K562 (cell line): ENCODE results near the gene S100A9. TPM values are rescaled to one million over a fixed set of nuclear protein-coding genes. Genes with fewer than 3 reads are reported as not detected.

Experiments
- CBX5 ChIP-seq: IDR thresholded peaks from 2 replicates; pipeline ENCODE4 v1.6.1; 2014; ENCODE audit warnings: low read depth, borderline replicate concordance
- CEBPG ChIP-seq, 3 experiments: fragments of 200-800 bp in 1 of 3; sonication (Bioruptor generic) in 1 of 3; sonication (generic) in 1 of 3; formaldehyde crosslinking in 1 of 3; IDR thresholded peaks in 2 of 3; conservative IDR thresholded peaks in 1 of 3; 2 replicates each; pipeline versions ENCODE4 v1.6.1 to v1.8.0; 2016 to 2022; ENCODE audit warnings: missing compliant biosample characterization in 2 of 3, missing genetic modification characterization in 2 of 3, mild to moderate bottlenecking in 1 of 3, missing genetic modification reagents in 1 of 3
- FOXM1 ChIP-seq, 2 experiments: fragments of 450-650 bp in 1 of 2; sonication (generic) in 1 of 2; formaldehyde crosslinking in 1 of 2; IDR thresholded peaks; 2 replicates each; pipeline versions ENCODE4 v1.6.1 to v1.9.0; 2017 to 2022; ENCODE audit warnings: low read depth in 2 of 2, mild to moderate bottlenecking in 2 of 2, missing genetic modification reagents in 1 of 2, moderate library complexity in 1 of 2
- GATAD2B ChIP-seq: fragments of 450-650 bp; IDR thresholded peaks from 2 replicates; pipeline ENCODE4 v1.6.1; 2017; ENCODE audit warnings: mild to moderate bottlenecking, borderline replicate concordance
- MEF2D ChIP-seq: conservative IDR thresholded peaks from 2 replicates; pipeline ENCODE4 v1.6.1; 2016; ENCODE audit warnings: low read depth, missing genetic modification characterization, missing compliant biosample characterization
- MTF1 ChIP-seq: fragments of 250-450 bp; sonication (Bioruptor Pico); IDR thresholded peaks from 2 replicates; pipeline ENCODE4 v1.9.0; 2021; ENCODE audit warnings: moderate library complexity, mild to moderate bottlenecking, inconsistent platforms, borderline replicate concordance
- NFIX ChIP-seq: fragments of 250-450 bp; sonication (Bioruptor Pico); IDR thresholded peaks from 2 replicates; pipeline ENCODE4 v1.4.0; 2020; ENCODE audit warnings: low read depth, mild to moderate bottlenecking, moderate library complexity
- POLR2AphosphoS5 ChIP-seq: IDR thresholded peaks from 2 replicates; pipeline ENCODE4 v1.6.1; 2011; ENCODE audit warnings: mild to moderate bottlenecking, low read depth, low read length, moderate library complexity; ENCODE audit not compliant: control insufficient read depth, insufficient read depth
- RFX7 ChIP-seq: fragments of 250-450 bp; sonication (Bioruptor Pico); IDR thresholded peaks from 2 replicates; pipeline ENCODE4 v1.5.1; 2021; ENCODE audit warnings: mild to moderate bottlenecking
- ZNF224 ChIP-seq: sonication (generic); formaldehyde crosslinking; IDR thresholded peaks from 2 replicates; pipeline ENCODE4 v1.8.0; 2022; ENCODE audit warnings: mild to moderate bottlenecking, missing genetic modification reagents
- ZNF695 ChIP-seq: fragments of 450-650 bp; formaldehyde crosslinking; IDR thresholded peaks from 2 replicates; pipeline ENCODE4 v1.4.0; 2020; ENCODE audit warnings: mild to moderate bottlenecking, moderate library complexity
- ZNF699 ChIP-seq: fragments of 250-450 bp; sonication (Bioruptor Pico); IDR thresholded peaks from 2 replicates; pipeline ENCODE4 v1.8.0; 2021; ENCODE audit warnings: mild to moderate bottlenecking, moderate library complexity; ENCODE audit not compliant: insufficient replicate concordance
- polyA plus RNA-seq, 8 experiments: library from polyadenylated mRNA; depleted of rRNA in 4 of 8; stranded (reverse) in 5 of 8; unstranded in 3 of 8; fragments of >200 nt; fragmentation: Nextera tagmentation in 2 of 8; fragmentation: Illumina TruSeq in 1 of 8; extraction: Ambion mirVana in 2 of 8; extraction: Trizol in 1 of 8; gene quantifications; 2 replicates each; pipeline versions ENCODE4 v1.2.1 to v1.2.3, GENCODE V29; 2011 to 2014; ENCODE audit warnings: inconsistent platforms in 1 of 8, missing spikeins in 1 of 8
- total RNA-seq, 7 experiments: library from RNA; depleted of rRNA in 6 of 7; stranded (reverse); fragments of >200 nt in 6 of 7; fragmentation: Illumina TruSeq in 2 of 7; extraction: Trizol in 2 of 7; gene quantifications; 2 replicates each; pipeline versions ENCODE4 v1.2.1 to v1.2.3, GENCODE V29; 2011 to 2021; ENCODE audit warnings: low replicate concordance in 1 of 7
- TF ChIP-seq, protein P1 (sequence below), 2 experiments: fragments of 450-650 bp; conservative IDR thresholded peaks; 2 replicates each; pipeline ENCODE4 v1.6.1; 2017; ENCODE audit warnings: mild to moderate bottlenecking in 2 of 2, moderate library complexity in 2 of 2
- TF ChIP-seq, protein P2 (sequence below): sonication (generic); formaldehyde crosslinking; IDR thresholded peaks from 2 replicates; pipeline ENCODE4 v1.8.0; 2022; ENCODE audit warnings: mild to moderate bottlenecking, missing genetic modification reagents
- TF ChIP-seq, protein P3 (sequence below): sonication (generic); formaldehyde crosslinking; IDR thresholded peaks from 2 replicates; pipeline ENCODE4 v1.8.1; 2023; ENCODE audit warnings: mild to moderate bottlenecking, missing genetic modification reagents, moderate library complexity
- TF ChIP-seq, protein P4 (sequence below): fragments of 250-450 bp; sonication (Bioruptor Pico); IDR thresholded peaks from 2 replicates; pipeline ENCODE4 v1.4.0; 2020; ENCODE audit warnings: mild to moderate bottlenecking

S100A9 gene
- total and polyA plus RNA-seq, 9 of the 15 experiments (the other 6 are each of a cell fraction or from before 2014, with no cell fraction given): 0.80 TPM; not detected in 8

DNA sequence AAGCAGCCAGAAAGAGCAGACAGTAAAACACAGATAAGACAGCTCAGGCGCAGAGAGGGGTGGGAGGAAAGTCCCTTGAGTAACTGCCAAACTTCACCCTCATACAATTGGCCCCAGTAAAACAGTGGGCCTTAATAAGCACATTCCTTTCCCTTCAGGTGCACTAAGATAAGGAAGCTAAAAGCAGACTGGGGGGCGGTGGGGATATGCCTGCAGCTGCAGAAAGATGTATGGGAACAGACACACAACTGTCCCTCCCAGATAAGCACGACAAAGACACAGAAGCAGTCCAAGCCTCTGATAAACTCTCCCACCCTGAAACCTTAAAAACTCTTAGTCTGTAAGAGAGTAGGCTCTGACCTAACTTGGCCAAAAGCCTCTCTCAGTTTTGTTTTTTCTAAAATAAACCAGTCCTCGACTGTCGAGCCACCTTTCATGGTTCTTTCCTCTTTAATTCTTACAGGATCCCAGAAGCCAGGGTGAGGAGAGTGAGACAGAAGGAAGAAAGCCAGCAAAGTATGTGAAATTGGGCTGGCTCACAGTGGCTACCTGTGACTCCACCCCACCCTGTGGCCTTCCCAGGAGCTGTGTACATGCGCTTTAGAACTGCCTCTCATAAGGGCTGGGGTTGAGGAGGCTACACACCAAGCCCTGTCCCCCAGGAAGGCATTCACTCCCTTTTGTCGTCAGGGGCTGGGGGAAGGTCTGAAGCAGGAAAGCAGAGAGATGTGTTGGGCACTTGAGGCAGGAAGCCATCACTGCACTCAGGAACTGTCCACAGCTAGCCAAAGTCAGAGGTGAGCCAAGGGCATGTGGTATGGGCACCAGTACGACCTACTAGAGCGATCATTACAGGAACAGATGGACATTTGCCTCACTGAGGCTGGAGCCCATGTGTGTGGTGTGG is 13.6 kb upstream of the S100A9 start (continued):
- TF ChIP-seq CBX5: no peak
- TF ChIP-seq, protein P1, sequence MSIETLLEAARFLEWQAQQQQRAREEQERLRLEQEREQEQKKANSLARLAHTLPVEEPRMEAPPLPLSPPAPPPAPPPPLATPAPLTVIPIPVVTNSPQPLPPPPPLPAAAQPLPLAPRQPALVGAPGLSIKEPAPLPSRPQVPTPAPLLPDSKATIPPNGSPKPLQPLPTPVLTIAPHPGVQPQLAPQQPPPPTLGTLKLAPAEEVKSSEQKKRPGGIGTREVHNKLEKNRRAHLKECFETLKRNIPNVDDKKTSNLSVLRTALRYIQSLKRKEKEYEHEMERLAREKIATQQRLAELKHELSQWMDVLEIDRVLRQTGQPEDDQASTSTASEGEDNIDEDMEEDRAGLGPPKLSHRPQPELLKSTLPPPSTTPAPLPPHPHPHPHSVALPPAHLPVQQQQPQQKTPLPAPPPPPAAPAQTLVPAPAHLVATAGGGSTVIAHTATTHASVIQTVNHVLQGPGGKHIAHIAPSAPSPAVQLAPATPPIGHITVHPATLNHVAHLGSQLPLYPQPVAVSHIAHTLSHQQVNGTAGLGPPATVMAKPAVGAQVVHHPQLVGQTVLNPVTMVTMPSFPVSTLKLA (conservative IDR thresholded peaks at IDR 0.05): peak in 1 of 2 experiments; percentile 90; a peak in 3 of 4 replicates
- no peak for TF ChIP-seq GATAD2B
- no peak for TF ChIP-seq ZNF699 (CRISPR knock-in tag)
- TF ChIP-seq, protein P2, sequence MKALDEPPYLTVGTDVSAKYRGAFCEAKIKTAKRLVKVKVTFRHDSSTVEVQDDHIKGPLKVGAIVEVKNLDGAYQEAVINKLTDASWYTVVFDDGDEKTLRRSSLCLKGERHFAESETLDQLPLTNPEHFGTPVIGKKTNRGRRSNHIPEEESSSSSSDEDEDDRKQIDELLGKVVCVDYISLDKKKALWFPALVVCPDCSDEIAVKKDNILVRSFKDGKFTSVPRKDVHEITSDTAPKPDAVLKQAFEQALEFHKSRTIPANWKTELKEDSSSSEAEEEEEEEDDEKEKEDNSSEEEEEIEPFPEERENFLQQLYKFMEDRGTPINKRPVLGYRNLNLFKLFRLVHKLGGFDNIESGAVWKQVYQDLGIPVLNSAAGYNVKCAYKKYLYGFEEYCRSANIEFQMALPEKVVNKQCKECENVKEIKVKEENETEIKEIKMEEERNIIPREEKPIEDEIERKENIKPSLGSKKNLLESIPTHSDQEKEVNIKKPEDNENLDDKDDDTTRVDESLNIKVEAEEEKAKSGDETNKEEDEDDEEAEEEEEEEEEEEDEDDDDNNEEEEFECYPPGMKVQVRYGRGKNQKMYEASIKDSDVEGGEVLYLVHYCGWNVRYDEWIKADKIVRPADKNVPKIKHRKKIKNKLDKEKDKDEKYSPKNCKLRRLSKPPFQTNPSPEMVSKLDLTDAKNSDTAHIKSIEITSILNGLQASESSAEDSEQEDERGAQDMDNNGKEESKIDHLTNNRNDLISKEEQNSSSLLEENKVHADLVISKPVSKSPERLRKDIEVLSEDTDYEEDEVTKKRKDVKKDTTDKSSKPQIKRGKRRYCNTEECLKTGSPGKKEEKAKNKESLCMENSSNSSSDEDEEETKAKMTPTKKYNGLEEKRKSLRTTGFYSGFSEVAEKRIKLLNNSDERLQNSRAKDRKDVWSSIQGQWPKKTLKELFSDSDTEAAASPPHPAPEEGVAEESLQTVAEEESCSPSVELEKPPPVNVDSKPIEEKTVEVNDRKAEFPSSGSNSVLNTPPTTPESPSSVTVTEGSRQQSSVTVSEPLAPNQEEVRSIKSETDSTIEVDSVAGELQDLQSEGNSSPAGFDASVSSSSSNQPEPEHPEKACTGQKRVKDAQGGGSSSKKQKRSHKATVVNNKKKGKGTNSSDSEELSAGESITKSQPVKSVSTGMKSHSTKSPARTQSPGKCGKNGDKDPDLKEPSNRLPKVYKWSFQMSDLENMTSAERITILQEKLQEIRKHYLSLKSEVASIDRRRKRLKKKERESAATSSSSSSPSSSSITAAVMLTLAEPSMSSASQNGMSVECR (CRISPR knock-in tag): no peak
- TF ChIP-seq RFX7 (CRISPR knock-in tag): no peak
- TF ChIP-seq CEBPG (CRISPR knock-in tag; IDR thresholded peaks at IDR 0.05): no peak
- no peak for TF ChIP-seq CEBPG (tag; conservative IDR thresholded peaks at IDR 0.05 in 1 of 2, IDR thresholded peaks at IDR 0.05 in 1 of 2)
- TF ChIP-seq, protein P3, sequence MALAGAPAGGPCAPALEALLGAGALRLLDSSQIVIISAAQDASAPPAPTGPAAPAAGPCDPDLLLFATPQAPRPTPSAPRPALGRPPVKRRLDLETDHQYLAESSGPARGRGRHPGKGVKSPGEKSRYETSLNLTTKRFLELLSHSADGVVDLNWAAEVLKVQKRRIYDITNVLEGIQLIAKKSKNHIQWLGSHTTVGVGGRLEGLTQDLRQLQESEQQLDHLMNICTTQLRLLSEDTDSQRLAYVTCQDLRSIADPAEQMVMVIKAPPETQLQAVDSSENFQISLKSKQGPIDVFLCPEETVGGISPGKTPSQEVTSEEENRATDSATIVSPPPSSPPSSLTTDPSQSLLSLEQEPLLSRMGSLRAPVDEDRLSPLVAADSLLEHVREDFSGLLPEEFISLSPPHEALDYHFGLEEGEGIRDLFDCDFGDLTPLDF (CRISPR knock-in tag): 0 out of 2 replicates have a peak, but pooled peaks have one; percentile 50
- peak; percentile 97 for TF ChIP-seq MEF2D
- TF ChIP-seq NFIX (CRISPR knock-in tag): no peak
- peak; percentile 97 for TF ChIP-seq POLR2AphosphoS5
- no peak for TF ChIP-seq ZNF695
- TF ChIP-seq MTF1 (CRISPR knock-in tag): no peak
- peak; percentile 99 for TF ChIP-seq FOXM1 (IDR thresholded peaks at IDR 0.05; ENCODE audit: low read depth)
- no peak for TF ChIP-seq FOXM1 (CRISPR knock-in tag; IDR thresholded peaks at IDR 0.05; ENCODE audit: low read depth)
- TF ChIP-seq, protein P4, sequence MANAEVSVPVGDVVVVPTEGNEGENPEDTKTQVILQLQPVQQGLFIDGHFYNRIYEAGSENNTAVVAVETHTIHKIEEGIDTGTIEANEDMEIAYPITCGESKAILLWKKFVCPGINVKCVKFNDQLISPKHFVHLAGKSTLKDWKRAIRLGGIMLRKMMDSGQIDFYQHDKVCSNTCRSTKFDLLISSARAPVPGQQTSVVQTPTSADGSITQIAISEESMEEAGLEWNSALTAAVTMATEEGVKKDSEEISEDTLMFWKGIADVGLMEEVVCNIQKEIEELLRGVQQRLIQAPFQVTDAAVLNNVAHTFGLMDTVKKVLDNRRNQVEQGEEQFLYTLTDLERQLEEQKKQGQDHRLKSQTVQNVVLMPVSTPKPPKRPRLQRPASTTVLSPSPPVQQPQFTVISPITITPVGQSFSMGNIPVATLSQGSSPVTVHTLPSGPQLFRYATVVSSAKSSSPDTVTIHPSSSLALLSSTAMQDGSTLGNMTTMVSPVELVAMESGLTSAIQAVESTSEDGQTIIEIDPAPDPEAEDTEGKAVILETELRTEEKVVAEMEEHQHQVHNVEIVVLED (CRISPR knock-in tag): peak; percentile 46; the same call in 1 of the 2 replicates
- TF ChIP-seq ZNF224 (CRISPR knock-in tag): no peak
